ENCODE measurements around the gene PDS5A.

- TF ChIP-seq CTCF (IDR thresholded peaks at IDR 0.05; ENCODE audit: low read depth, low read length) (no peak), EZH2phosphoT487 (IDR thresholded peaks at IDR 0.05; ENCODE audit: low read depth) (no peak)
These were observed 116.9 kb downstream of the PDS5A start for GRCh38 chr4:39860804-39861203.
